Astrocyte (in vitro differentiated cells and primary cell): ENCODE results near the gene FAF1. TPM values are rescaled to one million over a fixed set of nuclear protein-coding genes. Genes with fewer than 3 reads are reported as not detected.

Experiments used
- DNase-seq: peaks from one replicate; pipeline ENCODE4 v3.0.0-alpha.2; 2010; ENCODE audit warnings: low read depth
- FAIRE-seq: peaks from 2 replicates; lab custom pipeline; 2011; peaks lifted over from hg19 to GRCh38; lab: Jason Lieb, UNC
- H2AFZ ChIP-seq: 2 replicates; pipeline ENCODE4 v1.6.0; 2012; ENCODE audit warnings: low read depth, low read length, inconsistent platforms
- H3K27ac ChIP-seq: 2 replicates; pipeline ENCODE4 v1.5.1; 2011; ENCODE audit warnings: low read depth, low read length, inconsistent platforms
- H3K27me3 ChIP-seq: 2 replicates; pipeline ENCODE4 v1.6.0; 2011; ENCODE audit warnings: low read length, inconsistent platforms; ENCODE audit not compliant: insufficient read depth
- H3K36me3 ChIP-seq: 2 replicates; pipeline ENCODE4 v1.5.1; 2011; ENCODE audit warnings: low read length, inconsistent platforms; ENCODE audit not compliant: insufficient read depth
- H3K4me1 ChIP-seq: 2 replicates; pipeline ENCODE4 v1.5.1; 2011; ENCODE audit warnings: low read length, inconsistent platforms; ENCODE audit not compliant: insufficient read depth
- H3K4me2 ChIP-seq: 2 replicates; pipeline ENCODE4 v1.6.0; 2012; ENCODE audit warnings: low read length, inconsistent platforms
- H3K4me3 ChIP-seq: 2 replicates; pipeline ENCODE4 v1.5.1; 2011; ENCODE audit warnings: low read depth, mild to moderate bottlenecking, low read length, inconsistent platforms; ENCODE audit not compliant: insufficient read depth
- H3K79me2 ChIP-seq: 2 replicates; pipeline ENCODE4 v1.6.0; 2012; ENCODE audit warnings: mild to moderate bottlenecking, low read length, inconsistent platforms; ENCODE audit not compliant: insufficient read depth
- H3K9ac ChIP-seq: 2 replicates; pipeline ENCODE4 v1.6.0; 2012; ENCODE audit warnings: mild to moderate bottlenecking, low read length, inconsistent platforms
- H3K9me3 ChIP-seq: 2 replicates; pipeline ENCODE4 v1.5.1; 2012; ENCODE audit warnings: low read depth, mild to moderate bottlenecking, low read length, inconsistent platforms; ENCODE audit not compliant: insufficient read depth
- H4K20me1 ChIP-seq: 2 replicates; pipeline ENCODE4 v1.6.0; 2012; ENCODE audit warnings: low read length, inconsistent platforms; ENCODE audit not compliant: insufficient read depth
- H3K27ac Mint-ChIP-seq: one replicate; pipeline ENCODE4 v1.8.0; 2021; ENCODE audit warnings: mild to moderate bottlenecking, mixed read lengths; ENCODE audit not compliant: unreplicated experiment
- H3K27me3 Mint-ChIP-seq: one replicate; pipeline ENCODE4 v1.8.0; 2021; ENCODE audit warnings: low read depth, mixed read lengths; ENCODE audit not compliant: unreplicated experiment
- H3K36me3 Mint-ChIP-seq: one replicate; pipeline ENCODE4 v1.8.0; 2021; ENCODE audit warnings: low read depth, mixed read lengths; ENCODE audit not compliant: unreplicated experiment
- H3K4me1 Mint-ChIP-seq: one replicate; pipeline ENCODE4 v1.8.0; 2021; ENCODE audit warnings: low read depth, mixed read lengths; ENCODE audit not compliant: unreplicated experiment
- H3K4me3 Mint-ChIP-seq: one replicate; pipeline ENCODE4 v1.8.0; 2021; ENCODE audit warnings: mild to moderate bottlenecking, moderate library complexity, mixed read lengths; ENCODE audit not compliant: unreplicated experiment
- H3K9me3 Mint-ChIP-seq: one replicate; pipeline ENCODE4 v1.8.0; 2021; ENCODE audit warnings: mild to moderate bottlenecking, mixed read lengths; ENCODE audit not compliant: unreplicated experiment
- CTCF ChIP-seq: IDR thresholded peaks from 2 replicates; pipeline ENCODE4 v1.5.1; 2011; ENCODE audit warnings: low read depth, mild to moderate bottlenecking, inconsistent platforms, low read length, moderate library complexity; ENCODE audit not compliant: insufficient read depth
- EZH2 ChIP-seq: IDR thresholded peaks from 2 replicates; pipeline ENCODE4 v1.6.1; 2012; ENCODE audit warnings: mild to moderate bottlenecking, low read length, inconsistent platforms; ENCODE audit not compliant: insufficient read depth
- total RNA-seq: library from RNA; stranded (reverse); gene quantifications from 2 replicates; pipeline ENCODE4 v1.2.1, GENCODE V29; 2021

FAF1 gene
- total RNA-seq, 1 donor from 2014 or later: 35.4 TPM

- peaks cover 4% of the 10 kb centered on the region for H3K4me1 ChIP-seq
- H2AFZ ChIP-seq: peak overlapping the region; percentile 86
- H3K27ac ChIP-seq: no peak overlapping the region
- H4K20me1 ChIP-seq: no peaks in the 10 kb centered on the region
- no peaks in the 10 kb centered on the region for H3K36me3 ChIP-seq
- FAIRE-seq: no peak
- Mint-ChIP-seq H3K9me3 (no peaks in the 10 kb centered on the region), H3K4me1 (peaks cover 6% of the 10 kb centered on the region), H3K27me3 (peaks cover 49% of the 10 kb centered on the region), H3K36me3 (no peaks in the 10 kb centered on the region), H3K4me3 (no peak overlapping the region), H3K27ac (no peak overlapping the region)
- no peak for DNase-seq
- H3K79me2 ChIP-seq: peaks cover 34% of the 10 kb centered on the region
- TF ChIP-seq CTCF (no peak), EZH2 (no peak)
- peak overlapping the region; percentile 84 for H3K9ac ChIP-seq
- peak overlapping the region; percentile 82 for H3K4me3 ChIP-seq
- H3K27me3 ChIP-seq: no peaks in the 10 kb centered on the region
- H3K9me3 ChIP-seq: no peaks in the 10 kb centered on the region
- peak overlapping the region; percentile 90 for H3K4me2 ChIP-seq
These were observed 11.0 kb upstream of the FAF1 start for GRCh38 chr1:50970931-50971582.

GRCh38 chr1:50970509-50970887, 10.4 kb upstream of the FAF1 start:
- TF ChIP-seq EZH2: no peak
- TF ChIP-seq CTCF: no peak
- H3K9me3 Mint-ChIP-seq: no peaks in the 10 kb centered on the region
- Histone ChIP-seq H3K4me1 (peaks cover 4% of the 10 kb centered on the region), H3K9ac (peak overlapping the region; percentile 84), H3K9me3 (no peaks in the 10 kb centered on the region), H2AFZ (peak overlapping the region; percentile 86), H3K27ac (peak overlapping the region; percentile 79), H3K79me2 (peaks cover 34% of the 10 kb centered on the region), H3K36me3 (no peaks in the 10 kb centered on the region), H4K20me1 (no peaks in the 10 kb centered on the region), H3K4me3 (peak overlapping the region; percentile 82), H3K27me3 (no peaks in the 10 kb centered on the region), H3K4me2 (peak overlapping the region; percentile 90)
- no peak for DNase-seq
- peaks cover 6% of the 10 kb centered on the region for H3K4me1 Mint-ChIP-seq
- no peaks in the 10 kb centered on the region for H3K36me3 Mint-ChIP-seq
- H3K27me3 Mint-ChIP-seq: peaks cover 49% of the 10 kb centered on the region
- no peak overlapping the region for H3K27ac Mint-ChIP-seq
- no peak for FAIRE-seq
- peak overlapping the region; percentile 92 for H3K4me3 Mint-ChIP-seq
